BJ (cell line): ENCODE results near the gene C1QTNF6. TPM values are rescaled to one million over a fixed set of nuclear protein-coding genes. Genes with fewer than 3 reads are reported as not detected.

ENCODE experiments used
- CTCF ChIA-PET: fragments of 350-600 bp; formaldehyde crosslinking; extraction: SDS; loops from one replicate; lab custom pipeline; 2021; ENCODE audit warnings: antibody characterized with exemption, inconsistent platforms; lab: Yijun Ruan, JAX
- POLR2A ChIA-PET: fragments of 300-600 bp; sonication (Branson Sonifier 250); formaldehyde crosslinking; extraction: SDS; loops from one replicate; lab custom pipeline; 2021; ENCODE audit warnings: antibody characterized with exemption; lab: Charles Lee
- DNase-seq: peaks from one replicate; pipeline ENCODE4 v3.0.0-alpha.2; 2011; ENCODE audit warnings: low read depth
- H3K27me3 ChIP-seq: 2 replicates; pipeline ENCODE4 v1.6.0; 2011; ENCODE audit warnings: low read length; ENCODE audit not compliant: control insufficient read depth, insufficient read depth
- H3K36me3 ChIP-seq: 2 replicates; pipeline ENCODE4 v1.5.1; 2011; ENCODE audit warnings: low read length; ENCODE audit not compliant: control insufficient read depth, insufficient read depth
- H3K4me3 ChIP-seq: 2 replicates; pipeline ENCODE4 v1.5.1; 2011; ENCODE audit warnings: low read depth, mild to moderate bottlenecking, control low read depth, low read length
- CTCF ChIP-seq: IDR thresholded peaks from 2 replicates; pipeline ENCODE4 v1.5.1; 2011; ENCODE audit warnings: low read depth, mild to moderate bottlenecking, control low read depth, inconsistent platforms, low read length, moderate library complexity; ENCODE audit not compliant: insufficient read depth
- polyA plus RNA-seq: library from polyadenylated mRNA; depleted of rRNA; stranded (reverse); fragments of >200 nt; gene quantifications from 2 replicates; pipeline ENCODE4 v1.2.3, GENCODE V29; 2011

Gene C1QTNF6
- polyA plus RNA-seq, 1 experiment, result 19.3 TPM

GRCh38 chr22:37167176-37167980 lies 20.7 kb downstream of the C1QTNF6 start:
- DNase-seq, result no peak
- ChIA-PET POLR2A (interaction anchor here (0.6 kb wide), 1 partner anchor 22 kb away, joined by 4 read pairs; no protein-coding TSS in a partner anchor), CTCF (interaction anchor here (0.7 to 9.7 kb wide), 10 partner anchors 9 to 93 kb away, joined by 3 to 161 read pairs (median 6); no protein-coding TSS in a partner anchor)
- peaks cover 8% of the 10 kb centered on the region for H3K27me3 ChIP-seq
- TF ChIP-seq CTCF, result no peak
- no peak overlapping the region for H3K4me3 ChIP-seq
- H3K36me3 ChIP-seq, result no peaks in the 10 kb centered on the region

DNA sequence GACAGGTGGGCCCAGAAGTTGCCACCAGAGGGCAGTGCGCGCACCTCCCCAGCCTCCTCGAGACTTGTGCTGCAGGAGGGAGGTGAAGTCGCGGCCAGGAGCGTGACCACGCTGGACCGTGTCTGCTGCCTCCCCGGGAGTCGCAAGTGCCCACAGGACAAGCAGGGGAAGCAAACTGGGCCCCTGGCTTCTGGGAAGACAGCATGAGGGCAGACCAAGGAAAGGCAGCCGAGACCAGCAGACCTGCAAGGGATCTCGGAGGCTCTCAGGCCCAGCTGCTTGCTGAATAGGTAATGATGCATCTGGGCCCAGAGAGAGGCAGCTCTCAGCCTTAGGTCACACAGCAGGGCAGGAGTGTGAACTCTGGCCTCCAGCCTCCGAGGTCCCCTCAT lies 21.4 kb downstream of the C1QTNF6 start:
- CTCF ChIA-PET, result interaction anchor here (0.7 to 9.7 kb wide), 10 partner anchors 10 to 94 kb away, joined by 3 to 161 read pairs (median 6); no protein-coding TSS in a partner anchor
- peaks cover 8% of the 10 kb centered on the region for H3K27me3 ChIP-seq

GRCh38 chr22:37165940-37166674 lies 21.9 kb downstream of the C1QTNF6 start:
- Histone ChIP-seq H3K4me3 (no peak overlapping the region), H3K27me3 (peaks cover 6% of the 10 kb centered on the region), H3K36me3 (no peaks in the 10 kb centered on the region)
- ChIA-PET CTCF (interaction anchor here (0.7 to 9.7 kb wide), 7 partner anchors 9 to 95 kb away, joined by 3 to 161 read pairs (median 8); partner anchors contain the start of gene C1QTNF6), POLR2A (no interaction called here)
- no peak for TF ChIP-seq CTCF
- no peak for DNase-seq

More for the DNA sequence above, 21.4 kb downstream of the C1QTNF6 start:
- POLR2A ChIA-PET, result interaction anchor here (0.6 kb wide), 1 partner anchor 23 kb away, joined by 4 read pairs; no protein-coding TSS in a partner anchor
- no peak for DNase-seq
- H3K36me3 ChIP-seq, result no peaks in the 10 kb centered on the region
- peak; percentile 90 for TF ChIP-seq CTCF
- no peak overlapping the region for H3K4me3 ChIP-seq

GRCh38 chr22:37165066-37165465 lies 23.0 kb downstream of the C1QTNF6 start:
- CTCF ChIA-PET, result interaction anchor here (1.0 to 9.7 kb wide), 6 partner anchors 12 to 96 kb away, joined by 3 to 161 read pairs (median 9); partner anchors contain the start of gene C1QTNF6

More at GRCh38 chr22:37165066-37165465, 23.0 kb downstream of the C1QTNF6 start:
- Histone ChIP-seq H3K4me3 (no peak overlapping the region), H3K27me3 (peaks cover 5% of the 10 kb centered on the region; the same call in 1 of the 2 replicates), H3K36me3 (no peaks in the 10 kb centered on the region)
- TF ChIP-seq CTCF, result no peak
- DNase-seq, result no peak
- POLR2A ChIA-PET, result no interaction called here
